Lower lobe of right lung (tissue), 2 donors: ENCODE measurements around the gene VPS45. TPM values are rescaled to one million over a fixed set of nuclear protein-coding genes. Genes with fewer than 3 reads are reported as not detected.

ENCODE experiments used
- ATAC-seq, 2 donors: fragments of 200-7000 bp; cut with Tn5 transposase; one replicate each; pipeline ENCODE4 v1.9.1; 2020 to 2022; ENCODE audit warnings: mild to moderate bottlenecking in 2 of 2, moderate library complexity in 2 of 2
- DNase-seq: peaks from one replicate; pipeline ENCODE4 v3.0.0-alpha.2; 2020
- H3K27ac ChIP-seq: fragments of 200-600 bp; one replicate; pipeline ENCODE4 v1.8.0; 2022
- H3K27me3 ChIP-seq: fragments of 200-600 bp; one replicate; pipeline ENCODE4 v1.8.0; 2022; ENCODE audit warnings: low read depth
- H3K36me3 ChIP-seq: fragments of 200-600 bp; one replicate; pipeline ENCODE4 v1.8.0; 2022; ENCODE audit warnings: mild to moderate bottlenecking
- H3K4me1 ChIP-seq: fragments of 200-600 bp; one replicate; pipeline ENCODE4 v1.8.0; 2022
- H3K4me3 ChIP-seq: fragments of 200-600 bp; one replicate; pipeline ENCODE4 v1.8.0; 2022; ENCODE audit warnings: mild to moderate bottlenecking
- H3K9me3 ChIP-seq: fragments of 200-600 bp; one replicate; pipeline ENCODE4 v1.8.0; 2022
- CTCF ChIP-seq: fragments of 200-600 bp; IDR thresholded peaks from one replicate; pipeline ENCODE4 v1.8.0; 2022; ENCODE audit warnings: antibody characterized with exemption, mild to moderate bottlenecking
- intact Hi-C: fragments of 100-400 bp; cut with DNase I; formaldehyde crosslinking; loops from one replicate; pipeline ENCODE4 v1.11.0; 2022
- total RNA-seq: library from RNA; stranded (reverse); fragmentation: NEBNext Ultra II Directional; extraction: Animal tissue kit (Norgen Biotek cat#: 25700); gene quantifications from one replicate; pipeline ENCODE4 v1.2.1, GENCODE V29; 2021
- donor health status: DM: no; HTN: yes; CAD: no; lungs with severe emphysema.

The VPS45 gene
- total RNA-seq, 1 donor from 2014 or later: 36.1 TPM

- peak; percentile 60 for DNase-seq
- ATAC-seq: peak; percentile 11 to 33
- peaks cover 47% of the 10 kb centered on the region for H3K4me1 ChIP-seq
- H3K9me3 ChIP-seq: no peaks in the 10 kb centered on the region
- peak overlapping the region; percentile 62 for H3K27ac ChIP-seq
- H3K27me3 ChIP-seq: no peaks in the 10 kb centered on the region
- intact Hi-C loops: no loop called here
- H3K36me3 ChIP-seq: peaks cover 51% of the 10 kb centered on the region
- peak overlapping the region; percentile 6 for H3K4me3 ChIP-seq
- no peak for TF ChIP-seq CTCF
These were observed 92.0 kb downstream of the VPS45 start for GRCh38 chr1:150159550-150159949.

GRCh38 chr1:150160964-150161621, 93.5 kb downstream of the VPS45 start:
- Histone ChIP-seq H3K27ac (peak overlapping the region; percentile 85), H3K36me3 (peaks cover 36% of the 10 kb centered on the region), H3K4me3 (no peak overlapping the region), H3K9me3 (no peaks in the 10 kb centered on the region), H3K27me3 (no peaks in the 10 kb centered on the region), H3K4me1 (peaks cover 61% of the 10 kb centered on the region)
- no peak for DNase-seq
- ATAC-seq: no peak
- TF ChIP-seq CTCF: no peak
- intact Hi-C loops: no loop called here

- Histone ChIP-seq H3K36me3 (peaks cover 27% of the 10 kb centered on the region), H3K27me3 (no peaks in the 10 kb centered on the region), H3K4me1 (peaks cover 61% of the 10 kb centered on the region), H3K4me3 (no peak overlapping the region), H3K27ac (peak overlapping the region; percentile 85), H3K9me3 (no peaks in the 10 kb centered on the region)
- ATAC-seq: no peak
- no peak for DNase-seq
- intact Hi-C loops: no loop called here
- TF ChIP-seq CTCF: no peak
These were observed 94.4 kb downstream of the VPS45 start for GRCh38 chr1:150161747-150162581.

- peak overlapping the region; percentile 41 for H3K4me3 ChIP-seq
- H3K4me1 ChIP-seq: peaks cover 61% of the 10 kb centered on the region
- no peak for TF ChIP-seq CTCF
- no peaks in the 10 kb centered on the region for H3K27me3 ChIP-seq
- DNase-seq (no peak), ATAC-seq (no peak)
- intact Hi-C loops: no loop called here
- peaks cover 21% of the 10 kb centered on the region for H3K36me3 ChIP-seq
- peak overlapping the region; percentile 85 for H3K27ac ChIP-seq
- H3K9me3 ChIP-seq: no peaks in the 10 kb centered on the region
These were observed 94.9 kb downstream of the VPS45 start for GRCh38 chr1:150162582-150162861.

- Histone ChIP-seq H3K27ac (peak overlapping the region; percentile 85), H3K9me3 (no peaks in the 10 kb centered on the region), H3K4me3 (peak overlapping the region; percentile 41), H3K4me1 (peaks cover 61% of the 10 kb centered on the region), H3K36me3 (peaks cover 18% of the 10 kb centered on the region), H3K27me3 (no peaks in the 10 kb centered on the region)
- peak; percentile 94 to 95 for ATAC-seq
- no peak for TF ChIP-seq CTCF
- DNase-seq: peak; percentile 90
- intact Hi-C loops: no loop called here
These were observed 95.5 kb downstream of the VPS45 start for GRCh38 chr1:150162862-150163706.
